ENCODE results near the gene CLN5.

DNA sequence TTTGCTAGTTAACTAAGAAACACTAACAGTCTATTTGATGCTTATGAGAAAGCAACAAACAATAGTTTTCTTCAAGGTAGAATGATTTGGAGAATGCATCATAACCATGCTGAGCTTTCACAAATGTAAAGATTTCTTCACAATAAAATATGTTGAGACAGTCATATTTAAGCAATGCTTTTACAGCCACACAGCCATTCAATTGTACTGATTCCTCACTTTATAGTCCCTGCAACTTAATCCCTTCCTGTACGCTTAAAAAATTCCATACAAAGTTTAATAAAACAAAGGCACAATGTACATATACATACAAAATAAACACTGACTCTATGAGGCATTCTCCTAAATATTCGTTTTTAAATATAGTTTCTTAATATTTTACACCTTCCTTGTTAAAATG, 48.2 kb upstream of the CLN5 start:
- TF ChIP-seq POLR2AphosphoS5 (IDR thresholded peaks at IDR 0.05; ENCODE audit: low read depth) (no peak), EZH2 (IDR thresholded peaks at IDR 0.05; ENCODE audit: low read depth, unreplicated experiment) (no peak), EZH2phosphoT487 (IDR thresholded peaks at IDR 0.05; ENCODE audit: unreplicated experiment) (no peak), CREB1 (CRISPR knock-in tag; IDR thresholded peaks at IDR 0.05; ENCODE audit: low read depth) (no peak), NANOG (IDR thresholded peaks at IDR 0.05; ENCODE audit: borderline replicate concordance) (no peak)
- TF ChIP-seq, protein P1, sequence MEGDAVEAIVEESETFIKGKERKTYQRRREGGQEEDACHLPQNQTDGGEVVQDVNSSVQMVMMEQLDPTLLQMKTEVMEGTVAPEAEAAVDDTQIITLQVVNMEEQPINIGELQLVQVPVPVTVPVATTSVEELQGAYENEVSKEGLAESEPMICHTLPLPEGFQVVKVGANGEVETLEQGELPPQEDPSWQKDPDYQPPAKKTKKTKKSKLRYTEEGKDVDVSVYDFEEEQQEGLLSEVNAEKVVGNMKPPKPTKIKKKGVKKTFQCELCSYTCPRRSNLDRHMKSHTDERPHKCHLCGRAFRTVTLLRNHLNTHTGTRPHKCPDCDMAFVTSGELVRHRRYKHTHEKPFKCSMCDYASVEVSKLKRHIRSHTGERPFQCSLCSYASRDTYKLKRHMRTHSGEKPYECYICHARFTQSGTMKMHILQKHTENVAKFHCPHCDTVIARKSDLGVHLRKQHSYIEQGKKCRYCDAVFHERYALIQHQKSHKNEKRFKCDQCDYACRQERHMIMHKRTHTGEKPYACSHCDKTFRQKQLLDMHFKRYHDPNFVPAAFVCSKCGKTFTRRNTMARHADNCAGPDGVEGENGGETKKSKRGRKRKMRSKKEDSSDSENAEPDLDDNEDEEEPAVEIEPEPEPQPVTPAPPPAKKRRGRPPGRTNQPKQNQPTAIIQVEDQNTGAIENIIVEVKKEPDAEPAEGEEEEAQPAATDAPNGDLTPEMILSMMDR (conservative IDR thresholded peaks at IDR 0.05; ENCODE audit: low read depth in 2 of 2), result no peak
- TF ChIP-seq, protein P2, sequence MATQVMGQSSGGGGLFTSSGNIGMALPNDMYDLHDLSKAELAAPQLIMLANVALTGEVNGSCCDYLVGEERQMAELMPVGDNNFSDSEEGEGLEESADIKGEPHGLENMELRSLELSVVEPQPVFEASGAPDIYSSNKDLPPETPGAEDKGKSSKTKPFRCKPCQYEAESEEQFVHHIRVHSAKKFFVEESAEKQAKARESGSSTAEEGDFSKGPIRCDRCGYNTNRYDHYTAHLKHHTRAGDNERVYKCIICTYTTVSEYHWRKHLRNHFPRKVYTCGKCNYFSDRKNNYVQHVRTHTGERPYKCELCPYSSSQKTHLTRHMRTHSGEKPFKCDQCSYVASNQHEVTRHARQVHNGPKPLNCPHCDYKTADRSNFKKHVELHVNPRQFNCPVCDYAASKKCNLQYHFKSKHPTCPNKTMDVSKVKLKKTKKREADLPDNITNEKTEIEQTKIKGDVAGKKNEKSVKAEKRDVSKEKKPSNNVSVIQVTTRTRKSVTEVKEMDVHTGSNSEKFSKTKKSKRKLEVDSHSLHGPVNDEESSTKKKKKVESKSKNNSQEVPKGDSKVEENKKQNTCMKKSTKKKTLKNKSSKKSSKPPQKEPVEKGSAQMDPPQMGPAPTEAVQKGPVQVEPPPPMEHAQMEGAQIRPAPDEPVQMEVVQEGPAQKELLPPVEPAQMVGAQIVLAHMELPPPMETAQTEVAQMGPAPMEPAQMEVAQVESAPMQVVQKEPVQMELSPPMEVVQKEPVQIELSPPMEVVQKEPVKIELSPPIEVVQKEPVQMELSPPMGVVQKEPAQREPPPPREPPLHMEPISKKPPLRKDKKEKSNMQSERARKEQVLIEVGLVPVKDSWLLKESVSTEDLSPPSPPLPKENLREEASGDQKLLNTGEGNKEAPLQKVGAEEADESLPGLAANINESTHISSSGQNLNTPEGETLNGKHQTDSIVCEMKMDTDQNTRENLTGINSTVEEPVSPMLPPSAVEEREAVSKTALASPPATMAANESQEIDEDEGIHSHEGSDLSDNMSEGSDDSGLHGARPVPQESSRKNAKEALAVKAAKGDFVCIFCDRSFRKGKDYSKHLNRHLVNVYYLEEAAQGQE (IDR thresholded peaks at IDR 0.05; ENCODE audit: unreplicated experiment), result no peak
- TF ChIP-seq, protein P3, sequence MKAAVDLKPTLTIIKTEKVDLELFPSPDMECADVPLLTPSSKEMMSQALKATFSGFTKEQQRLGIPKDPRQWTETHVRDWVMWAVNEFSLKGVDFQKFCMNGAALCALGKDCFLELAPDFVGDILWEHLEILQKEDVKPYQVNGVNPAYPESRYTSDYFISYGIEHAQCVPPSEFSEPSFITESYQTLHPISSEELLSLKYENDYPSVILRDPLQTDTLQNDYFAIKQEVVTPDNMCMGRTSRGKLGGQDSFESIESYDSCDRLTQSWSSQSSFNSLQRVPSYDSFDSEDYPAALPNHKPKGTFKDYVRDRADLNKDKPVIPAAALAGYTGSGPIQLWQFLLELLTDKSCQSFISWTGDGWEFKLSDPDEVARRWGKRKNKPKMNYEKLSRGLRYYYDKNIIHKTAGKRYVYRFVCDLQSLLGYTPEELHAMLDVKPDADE (IDR thresholded peaks at IDR 0.05), result no peak

Data from GM23338 (cell line).